Germinal center (tissue), 1 donor: ENCODE data around the gene INPP4A.
"Not testable (repeated sequence)": the region's sequence is repeated elsewhere in the genome, so short reads cannot be mapped to it uniquely, and the experiment has no call there.

Source experiments
- DNase-seq: peaks from one replicate; pipeline ENCODE4 v3.0.0; 2012; ENCODE audit warnings: mixed read lengths, low spot score

Gene INPP4A

GRCh38 chr2:98444436-98445176 is at the start of gene INPP4A:
INPP4A (plus strand) TSS chr2:98444858; CDS start chr2:98520049, 75,191 bp downstream.
- peak; percentile 92 for DNase-seq

GRCh38 chr2:98395977-98396376 is 48.7 kb upstream of the INPP4A start:
- DNase-seq = no peak

- DNase-seq = no peak
These were observed 47.8 kb upstream of the INPP4A start for GRCh38 chr2:98396745-98397355.

- DNase-seq = no peak
These were observed 45.5 kb upstream of the INPP4A start for GRCh38 chr2:98399140-98399539.

- DNase-seq = no peak
These were observed 40.8 kb upstream of the INPP4A start for GRCh38 chr2:98403878-98404277.

GRCh38 chr2:98404556-98405250 is 40.0 kb upstream of the INPP4A start:
- DNase-seq = no peak

GRCh38 chr2:98405301-98405700 is 39.4 kb upstream of the INPP4A start:
- DNase-seq = no peak

GRCh38 chr2:98408155-98408554 is 36.5 kb upstream of the INPP4A start:
- DNase-seq = no peak

- peak; percentile 63 for DNase-seq
These were observed 31.8 kb upstream of the INPP4A start for GRCh38 chr2:98412751-98413458.

GRCh38 chr2:98414246-98414645 is 30.4 kb upstream of the INPP4A start:
- not testable (repeated sequence) for DNase-seq

GRCh38 chr2:98415719-98416248 is 28.9 kb upstream of the INPP4A start:
- not testable (repeated sequence) for DNase-seq

- no peak for DNase-seq
These were observed 28.1 kb upstream of the INPP4A start for GRCh38 chr2:98416383-98417159.

GRCh38 chr2:98419544-98419943 is 25.1 kb upstream of the INPP4A start:
- DNase-seq = no peak

GRCh38 chr2:98419977-98420725 is 24.5 kb upstream of the INPP4A start:
- DNase-seq = no peak

- no peak for DNase-seq
These were observed 22.2 kb upstream of the INPP4A start for GRCh38 chr2:98422449-98422848.

- no peak for DNase-seq
These were observed 17.9 kb upstream of the INPP4A start for GRCh38 chr2:98426771-98427170.

- DNase-seq = no peak
These were observed 12.5 kb upstream of the INPP4A start for GRCh38 chr2:98432145-98432544.

- DNase-seq = no peak
These were observed 11.2 kb upstream of the INPP4A start for GRCh38 chr2:98433363-98433964.

GRCh38 chr2:98434492-98434891 is 10.2 kb upstream of the INPP4A start:
- no peak for DNase-seq

- DNase-seq = not testable (repeated sequence)
These were observed 9.0 kb upstream of the INPP4A start for GRCh38 chr2:98435670-98436069.
